ENCODE measurements around the gene SNRPA. TPM values are rescaled to one million over a fixed set of nuclear protein-coding genes. Genes with fewer than 3 reads are reported as not detected.

SNRPA gene
- total and polyA plus RNA-seq, 2 of the 8 experiments (the other 6 are each of a cell fraction or from before 2014, with no cell fraction given), result 201 to 202 TPM

GRCh38 chr19:40739871-40740703 is 10.9 kb upstream of the SNRPA start (continued):
- TF ChIP-seq NANOG (IDR thresholded peaks at IDR 0.05; ENCODE audit: insufficient read depth, low read depth, low read length, poor library complexity, severe bottlenecking) (no peak), BACH1 (IDR thresholded peaks at IDR 0.05; ENCODE audit: low read length) (no peak), KDM4A (IDR thresholded peaks at IDR 0.05; ENCODE audit: low read depth, low read length, severe bottlenecking) (no peak), CEBPB (IDR thresholded peaks at IDR 0.05; ENCODE audit: low read depth, low read length) (no peak), MAFK (IDR thresholded peaks at IDR 0.05; ENCODE audit: low read depth, low read length) (no peak), EZH2 (IDR thresholded peaks at IDR 0.05; ENCODE audit: low read depth, low read length, severe bottlenecking) (no peak), SP4 (IDR thresholded peaks at IDR 0.05; ENCODE audit: low read length) (no peak)

Data from H1 (cell line).